Effector memory CD4-positive, alpha-beta T cell (primary cell): ENCODE results near the gene TAF15.

Experiments
- DNase-seq, 3 donors: peaks; one replicate each; pipeline ENCODE4 v3.0.0-alpha.2; 2020
- H3K27ac ChIP-seq: 2 replicates; pipeline ENCODE4 v1.7.0; 2013; ENCODE audit warnings: mild to moderate bottlenecking, low read length, moderate library complexity; ENCODE audit not compliant: insufficient read depth, poor library complexity, severe bottlenecking
- H3K27me3 ChIP-seq: replicated peaks from 2 replicates; pipeline ENCODE4 v1.7.0; 2013; ENCODE audit warnings: mild to moderate bottlenecking, low read length; ENCODE audit not compliant: insufficient read depth, control insufficient read depth, poor library complexity, severe bottlenecking
- H3K36me3 ChIP-seq: 2 replicates; pipeline ENCODE4 v1.7.0; 2013; ENCODE audit warnings: mild to moderate bottlenecking, low read length, moderate library complexity; ENCODE audit not compliant: control insufficient read depth, insufficient read depth
- H3K4me1 ChIP-seq: 2 replicates; pipeline ENCODE4 v1.7.0; 2013; ENCODE audit warnings: low read length, mild to moderate bottlenecking; ENCODE audit not compliant: control insufficient read depth, insufficient read depth, poor library complexity, severe bottlenecking
- H3K4me3 ChIP-seq: 2 replicates; pipeline ENCODE4 v1.7.0; 2013; ENCODE audit warnings: low read length, low read depth, mild to moderate bottlenecking; ENCODE audit not compliant: insufficient read depth, poor library complexity, severe bottlenecking
- H3K9me3 ChIP-seq: 2 replicates; pipeline ENCODE4 v1.7.0; 2013; ENCODE audit warnings: mild to moderate bottlenecking, low read length, moderate library complexity; ENCODE audit not compliant: control insufficient read depth

TAF15 gene

DNA sequence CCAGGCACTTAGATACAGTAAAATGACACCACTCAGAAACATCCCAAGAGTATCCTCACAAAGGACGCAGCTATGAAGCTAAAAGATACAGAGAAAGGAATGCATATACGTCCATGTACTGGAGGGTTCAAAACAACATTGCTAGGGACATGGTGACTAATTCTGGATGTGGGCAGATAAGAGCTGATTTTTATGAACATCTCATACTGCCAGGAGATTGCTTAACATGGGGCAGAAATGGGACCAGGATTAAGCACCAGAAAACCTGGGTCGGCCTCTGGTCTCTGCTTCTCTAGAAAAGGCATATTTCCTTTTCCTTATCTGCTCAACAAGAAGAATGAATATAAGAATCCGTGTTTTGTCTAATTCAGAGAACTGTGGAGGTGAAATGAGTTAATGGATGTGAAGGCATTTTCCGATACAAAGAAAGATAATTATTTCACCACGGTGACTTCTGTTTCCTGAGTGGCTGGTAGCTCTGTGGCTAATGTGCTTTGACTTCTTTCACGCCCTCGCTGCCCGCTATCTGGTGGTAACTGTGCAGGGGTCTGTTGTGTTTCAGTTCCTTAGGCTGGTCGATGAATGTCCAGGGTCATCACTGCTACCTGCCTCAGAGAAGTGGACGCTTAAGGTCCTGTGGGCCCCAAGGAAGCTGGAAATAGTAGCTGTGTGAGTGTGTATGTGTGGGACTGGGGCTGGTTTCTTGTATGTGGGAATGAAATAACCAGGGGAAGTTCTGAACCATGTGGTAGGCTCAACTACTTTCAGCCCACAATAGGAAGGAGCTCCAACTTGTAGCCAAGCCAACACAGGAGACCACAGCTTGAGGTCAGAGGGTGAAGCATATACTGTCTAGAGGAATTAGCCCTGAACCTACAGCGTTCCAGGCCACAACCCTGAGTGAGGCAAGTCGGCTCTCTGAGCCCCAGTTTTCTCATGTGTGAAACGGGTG lies 86.6 kb downstream of the TAF15 start:
- Histone ChIP-seq H3K36me3 (no peaks in the 10 kb centered on the region), H3K27ac (no peak overlapping the region), H3K27me3 (no peaks in the 10 kb centered on the region), H3K9me3 (no peaks in the 10 kb centered on the region), H3K4me3 (no peak overlapping the region), H3K4me1 (peaks cover 3% of the 10 kb centered on the region)
- peak in 1 of 3 donors; percentile 31 for DNase-seq
